ENCODE results near the gene CYP27A1. TPM values are rescaled to one million over a fixed set of nuclear protein-coding genes. Genes with fewer than 3 reads are reported as not detected.

The CYP27A1 gene
- total and polyA plus RNA-seq, 12 donors: 29.1 to 124 (median 81.0) TPM

DNA sequence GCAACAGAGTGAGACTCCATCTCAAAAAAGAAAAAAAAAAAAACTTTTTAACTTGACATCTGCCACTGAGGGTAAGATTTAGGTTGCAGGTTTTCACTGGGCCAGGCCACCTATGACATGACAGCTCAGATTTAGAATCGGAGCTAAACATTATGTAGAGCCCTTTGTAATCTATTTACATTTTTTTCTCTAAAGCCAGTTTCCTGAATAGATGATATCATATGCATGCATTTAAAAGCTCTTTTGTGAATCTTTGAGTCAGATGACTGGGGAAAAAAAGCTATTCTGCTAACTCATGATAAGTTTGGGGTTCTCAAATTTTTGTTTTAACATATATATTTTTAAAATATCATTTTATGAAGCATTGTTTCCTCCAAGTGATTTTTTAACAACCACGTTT, 28.3 kb downstream of the CYP27A1 start:
- H3K4me1 ChIP-seq (replicated peaks in 1 of 2): peaks cover 10 to 19% of the 10 kb centered on the region in 2 donors
- intact Hi-C loops (cut with DNase I): no loop called here

DNA sequence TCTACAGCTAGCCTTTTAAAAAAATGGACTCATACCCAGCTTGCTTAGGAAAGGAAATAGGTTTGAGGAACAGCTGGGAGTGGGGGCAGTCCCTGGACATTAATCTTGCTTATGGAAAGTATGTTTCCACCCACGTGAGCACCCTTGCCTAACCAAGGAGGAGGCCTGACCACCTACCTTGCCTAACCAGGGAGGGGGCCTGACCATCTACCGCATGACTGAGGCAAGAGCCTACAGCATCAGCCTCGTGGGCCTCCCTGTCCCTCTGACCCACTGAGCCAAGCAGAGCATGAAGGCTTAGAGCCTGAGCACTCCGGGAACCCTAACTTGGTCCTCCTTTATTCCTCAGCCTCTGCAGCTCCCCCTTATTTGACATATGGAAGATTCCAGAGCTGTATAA, 29.4 kb downstream of the CYP27A1 start:
- H3K27me3 ChIP-seq: no peaks in the 10 kb centered on the region
- DNase-seq: peak in 2 of 7 donors; percentile 14 to 42
- peaks cover 0 to 35% of the 10 kb centered on the region in 2 donors for H3K36me3 ChIP-seq (replicated peaks in 1 of 2)
- H3K4me1 ChIP-seq (replicated peaks in 1 of 2): peaks cover 3 to 11% of the 10 kb centered on the region in 2 donors
- no peak overlapping the region for H3K4me3 ChIP-seq
- H3K27ac ChIP-seq: no peak overlapping the region
- H3K9me3 ChIP-seq (replicated peaks in 1 of 3): no peaks in the 10 kb centered on the region
- intact Hi-C loops (cut with DNase I): no loop called here
- WGBS, 4 donors: 78 to 85% (median 82%) methylated on average over 4 of the region's 4 CpGs
- TF ChIP-seq, protein P1, sequence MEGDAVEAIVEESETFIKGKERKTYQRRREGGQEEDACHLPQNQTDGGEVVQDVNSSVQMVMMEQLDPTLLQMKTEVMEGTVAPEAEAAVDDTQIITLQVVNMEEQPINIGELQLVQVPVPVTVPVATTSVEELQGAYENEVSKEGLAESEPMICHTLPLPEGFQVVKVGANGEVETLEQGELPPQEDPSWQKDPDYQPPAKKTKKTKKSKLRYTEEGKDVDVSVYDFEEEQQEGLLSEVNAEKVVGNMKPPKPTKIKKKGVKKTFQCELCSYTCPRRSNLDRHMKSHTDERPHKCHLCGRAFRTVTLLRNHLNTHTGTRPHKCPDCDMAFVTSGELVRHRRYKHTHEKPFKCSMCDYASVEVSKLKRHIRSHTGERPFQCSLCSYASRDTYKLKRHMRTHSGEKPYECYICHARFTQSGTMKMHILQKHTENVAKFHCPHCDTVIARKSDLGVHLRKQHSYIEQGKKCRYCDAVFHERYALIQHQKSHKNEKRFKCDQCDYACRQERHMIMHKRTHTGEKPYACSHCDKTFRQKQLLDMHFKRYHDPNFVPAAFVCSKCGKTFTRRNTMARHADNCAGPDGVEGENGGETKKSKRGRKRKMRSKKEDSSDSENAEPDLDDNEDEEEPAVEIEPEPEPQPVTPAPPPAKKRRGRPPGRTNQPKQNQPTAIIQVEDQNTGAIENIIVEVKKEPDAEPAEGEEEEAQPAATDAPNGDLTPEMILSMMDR (IDR thresholded peaks at IDR 0.05): no peak
- TF ChIP-seq POLR2A (IDR thresholded peaks at IDR 0.05): no peak

More for the DNA sequence above, 28.3 kb downstream of the CYP27A1 start:
- peaks cover 0 to 32% of the 10 kb centered on the region in 2 donors for H3K36me3 ChIP-seq (replicated peaks in 1 of 2)
- H3K27ac ChIP-seq: no peak overlapping the region
- TF ChIP-seq, protein P1 (IDR thresholded peaks at IDR 0.05): no peak
- TF ChIP-seq POLR2A (IDR thresholded peaks at IDR 0.05): no peak
- no peaks in the 10 kb centered on the region for H3K27me3 ChIP-seq
- 62 to 87% (median 79%) methylated on average over 2 of the region's 2 CpGs for WGBS, 4 donors
- H3K9me3 ChIP-seq (replicated peaks in 1 of 3): no peaks in the 10 kb centered on the region
- DNase-seq: no peak
- no peak overlapping the region for H3K4me3 ChIP-seq

GRCh38 chr2:218812096-218812815, 30.3 kb downstream of the CYP27A1 start:
- DNase-seq: no peak
- no peak for TF ChIP-seq POLR2A (IDR thresholded peaks at IDR 0.05)
- TF ChIP-seq, protein P1 (IDR thresholded peaks at IDR 0.05): no peak
- Histone ChIP-seq H3K4me1 (replicated peaks in 1 of 2) (peaks cover 0 to 3% of the 10 kb centered on the region in 2 donors), H3K9me3 (replicated peaks in 1 of 3) (no peaks in the 10 kb centered on the region), H3K4me3 (no peak overlapping the region), H3K27ac (no peak overlapping the region), H3K36me3 (replicated peaks in 1 of 2) (peaks cover 0 to 35% of the 10 kb centered on the region in 2 donors), H3K27me3 (no peaks in the 10 kb centered on the region)
- intact Hi-C loops (cut with DNase I): no loop called here
- WGBS, 4 donors: 92 to 95% (median 93%) methylated on average over 15 to 21 of the region's 21 CpGs

- H3K9me3 ChIP-seq (replicated peaks in 1 of 3): no peaks in the 10 kb centered on the region
- no peaks in the 10 kb centered on the region for H3K4me1 ChIP-seq (replicated peaks in 1 of 2)
- peaks cover 0 to 35% of the 10 kb centered on the region in 2 donors for H3K36me3 ChIP-seq (replicated peaks in 1 of 2)
- H3K4me3 ChIP-seq: no peak overlapping the region
- no peaks in the 10 kb centered on the region for H3K27me3 ChIP-seq
- DNase-seq: no peak
- intact Hi-C loops (cut with DNase I): no loop called here
- no peak for TF ChIP-seq POLR2A (IDR thresholded peaks at IDR 0.05)
- TF ChIP-seq, protein P1 (IDR thresholded peaks at IDR 0.05): no peak
- 89 to 95% (median 94%) methylated on average over 1 to 5 of the region's 5 CpGs for WGBS, 4 donors
- H3K27ac ChIP-seq: no peak overlapping the region
Measured at GRCh38 chr2:218812861-218813260, 30.9 kb downstream of the CYP27A1 start.
